Neural cell (in vitro differentiated cells): ENCODE data around the gene POLR3E. TPM values are rescaled to one million over a fixed set of nuclear protein-coding genes. Genes with fewer than 3 reads are reported as not detected.

Experiments used
- H2AFZ ChIP-seq: fragments of 200-600, 300-800 bp; sonication (generic), shearing (Covaris generic); 2 replicates; pipeline ENCODE4 v1.6.0; 2014; ENCODE audit warnings: low read depth, mild to moderate bottlenecking, antibody characterized with exemption, low read length, moderate library complexity
- H3F3A ChIP-seq: fragments of 200-600 bp; shearing (Covaris generic); 2 replicates; pipeline ENCODE4 v1.6.1; 2016; ENCODE audit warnings: mild to moderate bottlenecking, moderate library complexity, mixed read lengths, antibody characterized with exemption, low read length; ENCODE audit not compliant: insufficient read depth, poor library complexity, severe bottlenecking
- H3K27ac ChIP-seq: fragments of 200-600, 300-800 bp; sonication (generic), shearing (Covaris generic); 2 replicates; pipeline ENCODE4 v1.5.1; 2014; ENCODE audit warnings: mild to moderate bottlenecking, low read length, moderate library complexity
- H3K27me3 ChIP-seq: fragments of 300-800, 200-600 bp; sonication (generic), shearing (Covaris generic); 2 replicates; pipeline ENCODE4 v1.6.0; 2014; ENCODE audit warnings: mild to moderate bottlenecking, low read depth, low read length, moderate library complexity; ENCODE audit not compliant: insufficient read depth
- H3K36me3 ChIP-seq: fragments of 300-800, 200-600 bp; sonication (generic), shearing (Covaris generic); 2 replicates; pipeline ENCODE4 v1.5.1; 2014; ENCODE audit warnings: mild to moderate bottlenecking, antibody characterized with exemption, low read length, moderate library complexity; ENCODE audit not compliant: insufficient read depth
- H3K4me2 ChIP-seq: fragments of 300-800, 200-600 bp; sonication (generic), shearing (Covaris generic); 2 replicates; pipeline ENCODE4 v1.6.0; 2014; ENCODE audit warnings: mild to moderate bottlenecking, low read length
- H3K4me3 ChIP-seq: fragments of 300-800, 200-600 bp; sonication (generic), shearing (Covaris generic); 2 replicates; pipeline ENCODE4 v1.5.1; 2014; ENCODE audit warnings: mild to moderate bottlenecking, low read length, moderate library complexity
- H3K79me2 ChIP-seq: fragments of 200-600 bp; shearing (Covaris generic); replicated peaks from 2 replicates; pipeline ENCODE4 v1.6.0; 2014; ENCODE audit warnings: mild to moderate bottlenecking, low read length, moderate library complexity; ENCODE audit not compliant: insufficient read depth
- H3K9ac ChIP-seq: fragments of 300-800, 200-600 bp; sonication (generic), shearing (Covaris generic); 2 replicates; pipeline ENCODE4 v1.6.1; 2016; ENCODE audit warnings: mild to moderate bottlenecking, low read length, mixed read lengths
- H3K9me2 ChIP-seq: fragments of 200-600 bp; shearing (Covaris generic); 2 replicates; pipeline ENCODE4 v1.6.1; 2016; ENCODE audit warnings: mild to moderate bottlenecking, low read length, mixed read lengths; ENCODE audit not compliant: insufficient read depth
- H3K9me3 ChIP-seq: fragments of 200-600, 300-800 bp; sonication (generic), shearing (Covaris generic); 2 replicates; pipeline ENCODE4 v1.6.1; 2016; ENCODE audit warnings: mild to moderate bottlenecking, mixed run types, low read length, moderate library complexity, mixed read lengths
- H4K20me1 ChIP-seq: fragments of 200-600 bp; shearing (Covaris generic); 2 replicates; pipeline ENCODE4 v1.6.1; 2016; ENCODE audit warnings: mild to moderate bottlenecking, mixed run types; ENCODE audit not compliant: insufficient read depth
- CTCF ChIP-seq: fragments of 450-650 bp; IDR thresholded peaks from 2 replicates; pipeline ENCODE4 v1.5.1; 2014; ENCODE audit warnings: antibody characterized with exemption, mild to moderate bottlenecking, moderate library complexity; ENCODE audit not compliant: poor library complexity, severe bottlenecking
- EP300 ChIP-seq: fragments of 450-650 bp; conservative IDR thresholded peaks from 2 replicates; pipeline ENCODE4 v1.6.1; 2014; ENCODE audit warnings: antibody characterized with exemption, mild to moderate bottlenecking, moderate library complexity; ENCODE audit not compliant: poor library complexity, severe bottlenecking
- EZH2 ChIP-seq: fragments of 200-600, 300-800 bp; shearing (Covaris generic), sonication (generic); IDR thresholded peaks from 2 replicates; pipeline ENCODE4 v1.6.1; 2014; ENCODE audit warnings: antibody characterized with exemption, low read length, borderline replicate concordance, mild to moderate bottlenecking; ENCODE audit not compliant: insufficient read depth, poor library complexity, severe bottlenecking
- MXI1 ChIP-seq: fragments of 450-650 bp; conservative IDR thresholded peaks from 2 replicates; pipeline ENCODE4 v1.6.1; 2014; ENCODE audit warnings: antibody characterized with exemption, mild to moderate bottlenecking; ENCODE audit not compliant: poor library complexity, severe bottlenecking
- POLR2AphosphoS5 ChIP-seq: IDR thresholded peaks from 2 replicates; pipeline ENCODE4 v1.6.1; 2012
- RAD21 ChIP-seq: fragments of 450-650 bp; conservative IDR thresholded peaks from 2 replicates; pipeline ENCODE4 v1.6.1; 2014; ENCODE audit warnings: antibody characterized with exemption, mild to moderate bottlenecking, moderate library complexity
- REST ChIP-seq: IDR thresholded peaks from 2 replicates; pipeline ENCODE4 v1.6.1; 2012; ENCODE audit warnings: borderline replicate concordance
- SMC3 ChIP-seq: fragments of 450-650 bp; conservative IDR thresholded peaks from 2 replicates; pipeline ENCODE4 v1.6.1; 2014; ENCODE audit warnings: antibody characterized with exemption, mild to moderate bottlenecking, moderate library complexity; ENCODE audit not compliant: poor library complexity
- TAF1 ChIP-seq: IDR thresholded peaks from 2 replicates; pipeline ENCODE4 v1.6.1; 2012; ENCODE audit warnings: low read depth
- polyA plus RNA-seq: library from polyadenylated mRNA; depleted of rRNA; stranded (reverse); fragments of >200 nt; gene quantifications from 2 replicates; pipeline ENCODE4 v1.2.3, GENCODE V29; 2014

Gene POLR3E
- polyA plus RNA-seq, 1 donor from 2014 or later, result 47.4 TPM

GRCh38 chr16:22353933-22354541 lies 56.8 kb downstream of the POLR3E start:
- no peak overlapping the region for H3K9ac ChIP-seq
- no peak for TF ChIP-seq SMC3
- no peak for TF ChIP-seq POLR2AphosphoS5
- TF ChIP-seq EZH2, result no peak
- TF ChIP-seq EP300, result no peak
- TF ChIP-seq REST, result no peak
- TF ChIP-seq RAD21, result no peak
- TF ChIP-seq CTCF, result no peak
- no peak for TF ChIP-seq TAF1
- TF ChIP-seq MXI1, result no peak
- H2AFZ ChIP-seq, result no peak overlapping the region
- no peaks in the 10 kb centered on the region for H3K36me3 ChIP-seq
- H3K4me3 ChIP-seq, result no peak overlapping the region
- H3K4me2 ChIP-seq, result no peak overlapping the region
- H3K9me3 ChIP-seq, result no peaks in the 10 kb centered on the region
- H3K9me2 ChIP-seq, result no peaks in the 10 kb centered on the region
- H3F3A ChIP-seq, result no peaks in the 10 kb centered on the region
- no peak overlapping the region for H3K27ac ChIP-seq
- no peaks in the 10 kb centered on the region for H3K27me3 ChIP-seq
- no peaks in the 10 kb centered on the region for H4K20me1 ChIP-seq
- H3K79me2 ChIP-seq, result no peaks in the 10 kb centered on the region

GRCh38 chr16:22355487-22355908 lies 58.3 kb downstream of the POLR3E start:
- Histone ChIP-seq H4K20me1 (no peaks in the 10 kb centered on the region), H2AFZ (no peak overlapping the region), H3K9me2 (no peaks in the 10 kb centered on the region), H3K27ac (no peak overlapping the region), H3K9ac (no peak overlapping the region), H3F3A (no peaks in the 10 kb centered on the region), H3K27me3 (no peaks in the 10 kb centered on the region), H3K79me2 (no peaks in the 10 kb centered on the region), H3K4me3 (no peak overlapping the region), H3K9me3 (no peaks in the 10 kb centered on the region), H3K4me2 (no peak overlapping the region), H3K36me3 (no peaks in the 10 kb centered on the region)
- TF ChIP-seq TAF1 (no peak), RAD21 (no peak), CTCF (no peak), POLR2AphosphoS5 (no peak)
